HUES6 (cell line): Measurements from ENCODE around the gene NTRK1.
A peak's percentile ranks its signal among the peaks of the same experiment; 100 is the strongest.

ENCODE experiments used
- H3K27ac ChIP-seq: 2 replicates; pipeline ENCODE4 v1.7.0; 2013; ENCODE audit warnings: low read depth, mild to moderate bottlenecking, low read length, inconsistent platforms
- H3K27me3 ChIP-seq: 2 replicates; pipeline ENCODE4 v1.6.1; 2013; ENCODE audit warnings: low read length; ENCODE audit not compliant: control insufficient read depth, insufficient read depth
- H3K36me3 ChIP-seq: 2 replicates; pipeline ENCODE4 v1.6.1; 2013; ENCODE audit warnings: low read length; ENCODE audit not compliant: control insufficient read depth, insufficient read depth
- H3K4me1 ChIP-seq: 2 replicates; pipeline ENCODE4 v1.6.1; 2013; ENCODE audit warnings: low read length; ENCODE audit not compliant: control insufficient read depth, insufficient read depth
- H3K4me3 ChIP-seq: 2 replicates; pipeline ENCODE4 v1.5.1; 2013; ENCODE audit warnings: low read depth, low read length
- H3K9ac ChIP-seq: one replicate; pipeline ENCODE4 v1.6.1; 2013; ENCODE audit warnings: mild to moderate bottlenecking, low read length
- H3K9me3 ChIP-seq: 2 replicates; pipeline ENCODE4 v1.6.1; 2013; ENCODE audit warnings: low read depth, low read length; ENCODE audit not compliant: control insufficient read depth, insufficient read depth

The NTRK1 gene

GRCh38 chr1:156882543-156882942, 21.9 kb downstream of the NTRK1 start:
- peaks cover 72% of the 10 kb centered on the region for H3K27me3 ChIP-seq
- H3K4me1 ChIP-seq = peaks cover 29% of the 10 kb centered on the region
- no peak overlapping the region for H3K27ac ChIP-seq
- no peaks in the 10 kb centered on the region for H3K9me3 ChIP-seq
- no peak overlapping the region for H3K4me3 ChIP-seq
- H3K9ac ChIP-seq = no peak overlapping the region
- H3K36me3 ChIP-seq = no peaks in the 10 kb centered on the region

GRCh38 chr1:156883919-156884318, 23.3 kb downstream of the NTRK1 start:
- H3K27ac ChIP-seq = no peak overlapping the region
- H3K9me3 ChIP-seq = no peaks in the 10 kb centered on the region
- no peak overlapping the region for H3K9ac ChIP-seq
- no peak overlapping the region for H3K4me3 ChIP-seq
- no peaks in the 10 kb centered on the region for H3K36me3 ChIP-seq
- H3K4me1 ChIP-seq = peaks cover 35% of the 10 kb centered on the region
- H3K27me3 ChIP-seq = peaks cover 70% of the 10 kb centered on the region

GRCh38 chr1:156884560-156885184, 24.0 kb downstream of the NTRK1 start:
- no peak overlapping the region for H3K4me3 ChIP-seq
- H3K27me3 ChIP-seq = peaks cover 67% of the 10 kb centered on the region
- no peak overlapping the region for H3K9ac ChIP-seq
- no peaks in the 10 kb centered on the region for H3K9me3 ChIP-seq
- no peaks in the 10 kb centered on the region for H3K36me3 ChIP-seq
- no peak overlapping the region for H3K27ac ChIP-seq
- peaks cover 35% of the 10 kb centered on the region for H3K4me1 ChIP-seq

GRCh38 chr1:156885314-156885713, 24.6 kb downstream of the NTRK1 start:
- Histone ChIP-seq H3K4me1 (peaks cover 35% of the 10 kb centered on the region), H3K4me3 (no peak overlapping the region), H3K9me3 (no peaks in the 10 kb centered on the region), H3K27me3 (peaks cover 63% of the 10 kb centered on the region), H3K27ac (no peak overlapping the region), H3K36me3 (no peaks in the 10 kb centered on the region), H3K9ac (no peak overlapping the region)

- H3K4me3 ChIP-seq = no peak overlapping the region
- no peak overlapping the region for H3K9ac ChIP-seq
- H3K27me3 ChIP-seq = peaks cover 67% of the 10 kb centered on the region
- H3K27ac ChIP-seq = no peak overlapping the region
- peaks cover 35% of the 10 kb centered on the region for H3K4me1 ChIP-seq
- no peaks in the 10 kb centered on the region for H3K9me3 ChIP-seq
- H3K36me3 ChIP-seq = no peaks in the 10 kb centered on the region
Measured at GRCh38 chr1:156885880-156886355, 25.3 kb downstream of the NTRK1 start.

- Histone ChIP-seq H3K36me3 (no peaks in the 10 kb centered on the region), H3K9me3 (no peaks in the 10 kb centered on the region), H3K4me3 (peak overlapping the region; percentile 20; the same call in 1 of the 2 replicates), H3K27ac (no peak overlapping the region), H3K4me1 (peaks cover 37% of the 10 kb centered on the region), H3K9ac (no peak overlapping the region), H3K27me3 (peaks cover 74% of the 10 kb centered on the region)
Measured at GRCh38 chr1:156886583-156887281, 26.1 kb downstream of the NTRK1 start.

- Histone ChIP-seq H3K9me3 (no peaks in the 10 kb centered on the region), H3K9ac (no peak overlapping the region), H3K27ac (no peak overlapping the region), H3K27me3 (peaks cover 73% of the 10 kb centered on the region), H3K4me1 (peaks cover 41% of the 10 kb centered on the region), H3K4me3 (peak overlapping the region; percentile 29; the same call in 1 of the 2 replicates), H3K36me3 (no peaks in the 10 kb centered on the region)
Measured at GRCh38 chr1:156887317-156887716, 26.7 kb downstream of the NTRK1 start.

- no peaks in the 10 kb centered on the region for H3K9me3 ChIP-seq
- H3K9ac ChIP-seq = no peak overlapping the region
- H3K27ac ChIP-seq = no peak overlapping the region
- H3K36me3 ChIP-seq = no peaks in the 10 kb centered on the region
- H3K4me3 ChIP-seq = peak overlapping the region; percentile 29; the same call in 1 of the 2 replicates
- peaks cover 41% of the 10 kb centered on the region for H3K4me1 ChIP-seq
- H3K27me3 ChIP-seq = peaks cover 76% of the 10 kb centered on the region
Measured at GRCh38 chr1:156887734-156888133, 27.1 kb downstream of the NTRK1 start.

GRCh38 chr1:156889802-156890580, 29.3 kb downstream of the NTRK1 start:
- no peaks in the 10 kb centered on the region for H3K9me3 ChIP-seq
- H3K27me3 ChIP-seq = peaks cover 78% of the 10 kb centered on the region
- no peak overlapping the region for H3K9ac ChIP-seq
- no peak overlapping the region for H3K27ac ChIP-seq
- no peaks in the 10 kb centered on the region for H3K36me3 ChIP-seq
- H3K4me3 ChIP-seq = no peak overlapping the region
- H3K4me1 ChIP-seq = peaks cover 47% of the 10 kb centered on the region

- Histone ChIP-seq H3K4me3 (peak overlapping the region; percentile 54), H3K27me3 (peaks cover 62% of the 10 kb centered on the region), H3K9ac (no peak overlapping the region), H3K4me1 (peaks cover 46% of the 10 kb centered on the region), H3K27ac (no peak overlapping the region), H3K36me3 (no peaks in the 10 kb centered on the region), H3K9me3 (no peaks in the 10 kb centered on the region)
Measured at GRCh38 chr1:156892190-156893047, 31.8 kb downstream of the NTRK1 start.
